ENCODE data around the gene FAM241A. TPM values are rescaled to one million over a fixed set of nuclear protein-coding genes. Genes with fewer than 3 reads are reported as not detected.
A peak's percentile ranks its signal among the peaks of the same experiment; 100 is the strongest.

Gene FAM241A
- total RNA-seq = 0.18 and 0.19 TPM in 2 replicates
- long read RNA-seq = 0 reads

- Mint-ChIP-seq H3K27me3 (ENCODE audit: unreplicated experiment) (peaks cover 36% of the 10 kb centered on the region), H3K4me3 (ENCODE audit: unreplicated experiment) (peak within 1 kb of the TSS; percentile 81), H3K36me3 (ENCODE audit: unreplicated experiment) (no peaks in the 10 kb centered on the region), H3K9me3 (ENCODE audit: unreplicated experiment) (no peaks in the 10 kb centered on the region), H3K4me1 (ENCODE audit: unreplicated experiment) (peaks cover 11% of the 10 kb centered on the region), H3K27ac (ENCODE audit: unreplicated experiment) (peak within 1 kb of the TSS; percentile 1)
- TF ChIP-seq CTCF (IDR thresholded peaks at IDR 0.05) = no peak
- peak; percentile 92 for DNase-seq (ENCODE audit: extremely low spot score, unreplicated experiment)
Measured at GRCh38 chr4:112145326-112145789, at the start of gene FAM241A. Gene FAM241A, plus strand, starts transcription at chr4:112145454. Its CDS starts 127 bp downstream, at chr4:112145581.

- Mint-ChIP-seq H3K36me3 (ENCODE audit: unreplicated experiment) (no peaks in the 10 kb centered on the region), H3K27me3 (ENCODE audit: unreplicated experiment) (peaks cover 36% of the 10 kb centered on the region), H3K4me1 (ENCODE audit: unreplicated experiment) (no peaks in the 10 kb centered on the region), H3K27ac (ENCODE audit: unreplicated experiment) (no peak overlapping the region), H3K4me3 (ENCODE audit: unreplicated experiment) (no peak overlapping the region), H3K9me3 (ENCODE audit: unreplicated experiment) (no peaks in the 10 kb centered on the region)
- no peak for TF ChIP-seq CTCF (IDR thresholded peaks at IDR 0.05)
- no peak for DNase-seq (ENCODE audit: extremely low spot score, unreplicated experiment)
Measured at GRCh38 chr4:112098841-112099530, 46.3 kb upstream of the FAM241A start.

GRCh38 chr4:112099701-112100297, 45.5 kb upstream of the FAM241A start:
- H3K36me3 Mint-ChIP-seq (ENCODE audit: unreplicated experiment) = no peaks in the 10 kb centered on the region
- no peaks in the 10 kb centered on the region for H3K9me3 Mint-ChIP-seq (ENCODE audit: unreplicated experiment)
- H3K27me3 Mint-ChIP-seq (ENCODE audit: unreplicated experiment) = peaks cover 28% of the 10 kb centered on the region
- peak; percentile 66 for TF ChIP-seq CTCF (IDR thresholded peaks at IDR 0.05)
- H3K4me3 Mint-ChIP-seq (ENCODE audit: unreplicated experiment) = no peak overlapping the region
- DNase-seq (ENCODE audit: extremely low spot score, unreplicated experiment) = no peak
- no peaks in the 10 kb centered on the region for H3K4me1 Mint-ChIP-seq (ENCODE audit: unreplicated experiment)
- H3K27ac Mint-ChIP-seq (ENCODE audit: unreplicated experiment) = no peak overlapping the region

- H3K27ac Mint-ChIP-seq (ENCODE audit: unreplicated experiment) = no peak overlapping the region
- peaks cover 6% of the 10 kb centered on the region for H3K27me3 Mint-ChIP-seq (ENCODE audit: unreplicated experiment)
- no peaks in the 10 kb centered on the region for H3K36me3 Mint-ChIP-seq (ENCODE audit: unreplicated experiment)
- TF ChIP-seq CTCF (IDR thresholded peaks at IDR 0.05) = no peak
- H3K4me3 Mint-ChIP-seq (ENCODE audit: unreplicated experiment) = no peak overlapping the region
- DNase-seq (ENCODE audit: extremely low spot score, unreplicated experiment) = no peak
- H3K9me3 Mint-ChIP-seq (ENCODE audit: unreplicated experiment) = no peaks in the 10 kb centered on the region
- no peaks in the 10 kb centered on the region for H3K4me1 Mint-ChIP-seq (ENCODE audit: unreplicated experiment)
Measured at GRCh38 chr4:112102875-112103370, 42.3 kb upstream of the FAM241A start.

All from osteocyte (in vitro differentiated cells).